HepG2 (cell line): ENCODE data around the gene ANKZF1. TPM values are rescaled to one million over a fixed set of nuclear protein-coding genes. Genes with fewer than 3 reads are reported as not detected.

Source experiments
- FOXJ3 ChIP-seq: sonication (generic); formaldehyde crosslinking; IDR thresholded peaks from 2 replicates; pipeline ENCODE4 v1.4.0; 2020; ENCODE audit warnings: missing genetic modification reagents, mild to moderate bottlenecking, borderline replicate concordance
- HNRNPK ChIP-seq: fragments of 200-400 bp; formaldehyde crosslinking; IDR thresholded peaks from 2 replicates; pipeline ENCODE4 v1.6.1; 2018; ENCODE audit warnings: low read length, low read depth, moderate library complexity, mild to moderate bottlenecking; ENCODE audit not compliant: poor library complexity, severe bottlenecking
- JUND ChIP-seq: sonication (generic); formaldehyde crosslinking; IDR thresholded peaks from 2 replicates; pipeline ENCODE4 v1.8.0; 2022; ENCODE audit warnings: mild to moderate bottlenecking, missing genetic modification reagents
- KDM5A ChIP-seq: fragments of 200-600 bp; sonication (generic); IDR thresholded peaks from 2 replicates; pipeline ENCODE4 v1.7.0; 2018; ENCODE audit warnings: antibody characterized with exemption, mild to moderate bottlenecking, low read length, borderline replicate concordance
- KLF9 ChIP-seq: IDR thresholded peaks from 2 replicates; pipeline ENCODE4 v1.6.1; 2016; ENCODE audit warnings: low read depth
- MTF1 ChIP-seq: sonication (generic); formaldehyde crosslinking; IDR thresholded peaks from 2 replicates; pipeline ENCODE4 v1.5.0; 2020; ENCODE audit warnings: missing genetic modification reagents
- RORA ChIP-seq: sonication (generic); formaldehyde crosslinking; IDR thresholded peaks from 2 replicates; pipeline ENCODE4 v1.5.0; 2020; ENCODE audit warnings: mild to moderate bottlenecking, missing genetic modification reagents, moderate library complexity
- SMYD3 ChIP-seq: sonication (generic); formaldehyde crosslinking; IDR thresholded peaks from 2 replicates; pipeline ENCODE4 v1.8.1; 2023; ENCODE audit warnings: mild to moderate bottlenecking, missing genetic modification reagents
- SSRP1 ChIP-seq: IDR thresholded peaks from 2 replicates; pipeline ENCODE4 v1.6.1; 2016; ENCODE audit warnings: control low read depth
- TEAD2 ChIP-seq: sonication (generic); formaldehyde crosslinking; IDR thresholded peaks from 2 replicates; pipeline ENCODE4 v1.9.0; 2021; ENCODE audit warnings: missing genetic modification reagents
- ZBTB3 ChIP-seq: sonication (generic); formaldehyde crosslinking; IDR thresholded peaks from 2 replicates; pipeline ENCODE4 v1.4.0; 2020; ENCODE audit warnings: low read depth, mild to moderate bottlenecking, moderate library complexity, missing genetic modification reagents, borderline replicate concordance
- ZNF263 ChIP-seq: sonication (generic); formaldehyde crosslinking; IDR thresholded peaks from 2 replicates; pipeline ENCODE4 v1.4.0; 2020; ENCODE audit warnings: missing genetic modification reagents
- ZNF296 ChIP-seq: sonication (generic); formaldehyde crosslinking; conservative IDR thresholded peaks from 2 replicates; pipeline ENCODE4 v1.5.0; 2020; ENCODE audit warnings: mild to moderate bottlenecking, missing genetic modification reagents
- ZNF343 ChIP-seq: sonication (generic); formaldehyde crosslinking; IDR thresholded peaks from 2 replicates; pipeline ENCODE4 v1.4.0; 2020; ENCODE audit warnings: mild to moderate bottlenecking, missing genetic modification reagents
- ZNF652 ChIP-seq: IDR thresholded peaks from 2 replicates; pipeline ENCODE4 v1.6.1; 2016; ENCODE audit warnings: low read depth, borderline replicate concordance
- ZNF747 ChIP-seq: sonication (generic); formaldehyde crosslinking; IDR thresholded peaks from 2 replicates; pipeline ENCODE4 v1.8.1; 2023; ENCODE audit warnings: missing genetic modification reagents, mild to moderate bottlenecking, borderline replicate concordance
- ZSCAN25 ChIP-seq: sonication (generic); formaldehyde crosslinking; IDR thresholded peaks from 2 replicates; pipeline ENCODE4 v1.8.0; 2022; ENCODE audit warnings: mild to moderate bottlenecking, missing genetic modification reagents
- polyA plus RNA-seq, 8 experiments: library from polyadenylated mRNA; depleted of rRNA in 3 of 8; stranded (reverse) in 7 of 8; unstranded in 1 of 8; fragments of >200 nt; fragmentation: Illumina TruSeq in 4 of 8; extraction: Trizol in 4 of 8; gene quantifications; 2 replicates each; pipeline versions ENCODE4 v1.2.1 to v1.2.3, GENCODE V29; 2011 to 2016; ENCODE audit warnings: low read depth in 4 of 8, missing spikeins in 1 of 8, mixed read lengths in 1 of 8; ENCODE audit not compliant: insufficient read depth in 1 of 8
- total RNA-seq, 5 experiments: library from RNA; depleted of rRNA; stranded (reverse); fragments of >200 nt; fragmentation: Illumina TruSeq; extraction: Trizol; gene quantifications; 2 replicates each; pipeline ENCODE4 v1.2.3, GENCODE V29; 2016; ENCODE audit warnings: low read depth in 1 of 5
- TF ChIP-seq, protein P1 (sequence below), 2 experiments: fragments of 450-650 bp in 1 of 2; sonication (generic) in 1 of 2; formaldehyde crosslinking; IDR thresholded peaks; 2 replicates each; pipeline versions ENCODE4 v1.5.0 to v1.8.0; 2020 to 2022; ENCODE audit warnings: mild to moderate bottlenecking in 1 of 2, missing genetic modification reagents in 1 of 2
- TF ChIP-seq, protein P2 (sequence below): sonication (generic); formaldehyde crosslinking; IDR thresholded peaks from 2 replicates; pipeline ENCODE4 v1.9.0; 2021; ENCODE audit warnings: missing genetic modification reagents, borderline replicate concordance
- TF ChIP-seq, protein P3 (sequence below): sonication (generic); formaldehyde crosslinking; IDR thresholded peaks from 2 replicates; pipeline ENCODE4 v1.9.0; 2021; ENCODE audit warnings: missing genetic modification reagents, borderline replicate concordance
- TF ChIP-seq, protein P4 (sequence below): sonication (generic); formaldehyde crosslinking; conservative IDR thresholded peaks from 2 replicates; pipeline ENCODE4 v1.8.0; 2022; ENCODE audit warnings: low read depth, missing genetic modification reagents

ANKZF1 gene
- total and polyA plus RNA-seq, 2 of the 13 experiments (the other 11 are each of a cell fraction or from before 2014, with no cell fraction given) = 25.3 to 128 TPM

DNA sequence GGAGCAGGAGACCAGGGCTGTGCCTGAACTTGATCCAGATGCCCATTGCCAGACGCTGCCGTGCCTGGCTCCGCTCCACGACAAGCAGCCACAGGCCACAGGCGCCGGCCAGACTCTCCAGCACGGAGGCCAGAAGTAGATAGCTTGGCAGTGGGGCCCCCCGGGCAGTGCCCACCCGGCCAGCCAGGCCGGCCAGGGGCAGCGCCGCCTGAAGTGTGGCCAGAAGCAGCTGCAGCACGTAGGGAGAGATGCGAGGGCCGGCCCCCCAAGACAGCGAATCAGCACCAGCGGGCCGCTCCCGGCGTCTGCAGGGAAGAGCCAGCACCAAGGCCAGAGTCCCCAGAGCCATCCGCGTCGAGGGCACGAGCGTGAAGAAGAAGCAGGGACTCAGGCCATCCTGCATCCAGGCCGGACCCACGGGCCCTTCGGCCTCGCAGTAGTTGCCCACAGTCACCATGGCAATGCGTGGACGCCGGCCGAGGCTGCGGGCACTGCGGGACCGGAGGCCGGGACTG lies 11.3 kb upstream of the ANKZF1 start (continued):
- 0 out of 2 replicates have a peak, but pooled peaks have one; percentile 17 for TF ChIP-seq ZSCAN25 (CRISPR knock-in tag)
- peak; percentile 70; the same call in 1 of the 2 replicates for TF ChIP-seq MTF1 (CRISPR knock-in tag)
- TF ChIP-seq TEAD2 (CRISPR knock-in tag) = peak; percentile 68; the same call in 1 of the 2 replicates
- peak; percentile 5; the same call in 1 of the 2 replicates for TF ChIP-seq SMYD3
- TF ChIP-seq, protein P1, sequence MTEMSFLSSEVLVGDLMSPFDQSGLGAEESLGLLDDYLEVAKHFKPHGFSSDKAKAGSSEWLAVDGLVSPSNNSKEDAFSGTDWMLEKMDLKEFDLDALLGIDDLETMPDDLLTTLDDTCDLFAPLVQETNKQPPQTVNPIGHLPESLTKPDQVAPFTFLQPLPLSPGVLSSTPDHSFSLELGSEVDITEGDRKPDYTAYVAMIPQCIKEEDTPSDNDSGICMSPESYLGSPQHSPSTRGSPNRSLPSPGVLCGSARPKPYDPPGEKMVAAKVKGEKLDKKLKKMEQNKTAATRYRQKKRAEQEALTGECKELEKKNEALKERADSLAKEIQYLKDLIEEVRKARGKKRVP (CRISPR knock-in tag; IDR thresholded peaks at IDR 0.05) = peak in 1 of 2 experiments; percentile 29; a peak in 1 of 4 replicates
- TF ChIP-seq FOXJ3 (CRISPR knock-in tag) = 0 out of 2 replicates have a peak, but pooled peaks have one; percentile 10
- TF ChIP-seq, protein P2, sequence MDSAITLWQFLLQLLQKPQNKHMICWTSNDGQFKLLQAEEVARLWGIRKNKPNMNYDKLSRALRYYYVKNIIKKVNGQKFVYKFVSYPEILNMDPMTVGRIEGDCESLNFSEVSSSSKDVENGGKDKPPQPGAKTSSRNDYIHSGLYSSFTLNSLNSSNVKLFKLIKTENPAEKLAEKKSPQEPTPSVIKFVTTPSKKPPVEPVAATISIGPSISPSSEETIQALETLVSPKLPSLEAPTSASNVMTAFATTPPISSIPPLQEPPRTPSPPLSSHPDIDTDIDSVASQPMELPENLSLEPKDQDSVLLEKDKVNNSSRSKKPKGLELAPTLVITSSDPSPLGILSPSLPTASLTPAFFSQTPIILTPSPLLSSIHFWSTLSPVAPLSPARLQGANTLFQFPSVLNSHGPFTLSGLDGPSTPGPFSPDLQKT (CRISPR knock-in tag) = 0 out of 2 replicates have a peak, but pooled peaks have one; percentile 46
- TF ChIP-seq, protein P3, sequence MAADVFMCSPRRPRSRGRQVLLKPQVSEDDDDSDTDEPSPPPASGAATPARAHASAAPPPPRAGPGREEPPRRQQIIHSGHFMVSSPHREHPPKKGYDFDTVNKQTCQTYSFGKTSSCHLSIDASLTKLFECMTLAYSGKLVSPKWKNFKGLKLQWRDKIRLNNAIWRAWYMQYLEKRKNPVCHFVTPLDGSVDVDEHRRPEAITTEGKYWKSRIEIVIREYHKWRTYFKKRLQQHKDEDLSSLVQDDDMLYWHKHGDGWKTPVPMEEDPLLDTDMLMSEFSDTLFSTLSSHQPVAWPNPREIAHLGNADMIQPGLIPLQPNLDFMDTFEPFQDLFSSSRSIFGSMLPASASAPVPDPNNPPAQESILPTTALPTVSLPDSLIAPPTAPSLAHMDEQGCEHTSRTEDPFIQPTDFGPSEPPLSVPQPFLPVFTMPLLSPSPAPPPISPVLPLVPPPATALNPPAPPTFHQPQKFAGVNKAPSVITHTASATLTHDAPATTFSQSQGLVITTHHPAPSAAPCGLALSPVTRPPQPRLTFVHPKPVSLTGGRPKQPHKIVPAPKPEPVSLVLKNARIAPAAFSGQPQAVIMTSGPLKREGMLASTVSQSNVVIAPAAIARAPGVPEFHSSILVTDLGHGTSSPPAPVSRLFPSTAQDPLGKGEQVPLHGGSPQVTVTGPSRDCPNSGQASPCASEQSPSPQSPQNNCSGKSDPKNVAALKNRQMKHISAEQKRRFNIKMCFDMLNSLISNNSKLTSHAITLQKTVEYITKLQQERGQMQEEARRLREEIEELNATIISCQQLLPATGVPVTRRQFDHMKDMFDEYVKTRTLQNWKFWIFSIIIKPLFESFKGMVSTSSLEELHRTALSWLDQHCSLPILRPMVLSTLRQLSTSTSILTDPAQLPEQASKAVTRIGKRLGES = 0 out of 2 replicates have a peak, but pooled peaks have one; percentile 56
- 0 out of 2 replicates have a peak, but pooled peaks have one; percentile 71 for TF ChIP-seq ZBTB3
- TF ChIP-seq RORA (CRISPR knock-in tag) = 0 out of 2 replicates have a peak, but pooled peaks have one; percentile 63
- no peak for TF ChIP-seq ZNF652 (CRISPR knock-in tag)
- TF ChIP-seq SSRP1 (CRISPR knock-in tag) = peak; percentile 53; the same call in 1 of the 2 replicates
- peak; percentile 40; the same call in 1 of the 2 replicates for TF ChIP-seq KDM5A
- TF ChIP-seq ZNF747 = peak; percentile 9; the same call in 1 of the 2 replicates
- TF ChIP-seq, protein P4, sequence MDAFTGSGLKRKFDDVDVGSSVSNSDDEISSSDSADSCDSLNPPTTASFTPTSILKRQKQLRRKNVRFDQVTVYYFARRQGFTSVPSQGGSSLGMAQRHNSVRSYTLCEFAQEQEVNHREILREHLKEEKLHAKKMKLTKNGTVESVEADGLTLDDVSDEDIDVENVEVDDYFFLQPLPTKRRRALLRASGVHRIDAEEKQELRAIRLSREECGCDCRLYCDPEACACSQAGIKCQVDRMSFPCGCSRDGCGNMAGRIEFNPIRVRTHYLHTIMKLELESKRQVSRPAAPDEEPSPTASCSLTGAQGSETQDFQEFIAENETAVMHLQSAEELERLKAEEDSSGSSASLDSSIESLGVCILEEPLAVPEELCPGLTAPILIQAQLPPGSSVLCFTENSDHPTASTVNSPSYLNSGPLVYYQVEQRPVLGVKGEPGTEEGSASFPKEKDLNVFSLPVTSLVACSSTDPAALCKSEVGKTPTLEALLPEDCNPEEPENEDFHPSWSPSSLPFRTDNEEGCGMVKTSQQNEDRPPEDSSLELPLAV (CRISPR knock-in tag) = 0 out of 2 replicates have a peak, but pooled peaks have one; percentile 43
- TF ChIP-seq ZNF263 (CRISPR knock-in tag) = no peak
- peak; percentile 2; the same call in 1 of the 2 replicates for TF ChIP-seq JUND (CRISPR knock-in tag)
- 0 out of 2 replicates have a peak, but pooled peaks have one; percentile 4 for TF ChIP-seq ZNF343 (CRISPR knock-in tag)
- peak; percentile 6; the same call in 1 of the 2 replicates for TF ChIP-seq ZNF296 (CRISPR knock-in tag)
- TF ChIP-seq HNRNPK = no peak
- no peak for TF ChIP-seq KLF9
